Activated CD4-positive, alpha-beta T cell treated with anti-CD3 and anti-CD28 coated beads, Interleukin-2, Interleukin-6, amounts not matched to agents 100 ng/mL and 50 ng/mL, durations not matched to agents 16 hours and 8 hours (primary cell): ENCODE results near the gene UBE2J1.

ENCODE experiments used
- DNase-seq: peaks from one replicate; pipeline ENCODE4 v3.0.0-alpha.2; 2020

UBE2J1 gene

DNA sequence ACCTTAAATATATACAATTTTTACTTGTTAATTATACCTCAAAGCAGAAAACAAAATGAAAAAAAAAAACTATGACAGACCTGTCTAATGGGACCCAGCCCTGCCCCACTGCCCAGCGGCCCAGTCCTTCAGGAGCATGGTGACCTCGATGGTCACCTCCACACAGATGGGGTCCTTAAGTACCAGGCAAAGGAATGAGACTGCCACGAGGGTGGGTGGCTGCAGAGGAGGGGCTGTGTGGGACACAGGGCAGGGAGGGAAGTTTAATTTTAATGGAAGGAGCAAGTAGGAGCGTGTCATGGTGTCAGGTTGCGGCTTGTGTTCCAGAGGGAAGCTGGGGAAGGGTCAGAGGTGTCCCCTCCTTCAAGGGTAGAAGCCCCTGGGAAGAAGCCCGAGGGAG, 66.0 kb downstream of the UBE2J1 start:
- DNase-seq: no peak

DNA sequence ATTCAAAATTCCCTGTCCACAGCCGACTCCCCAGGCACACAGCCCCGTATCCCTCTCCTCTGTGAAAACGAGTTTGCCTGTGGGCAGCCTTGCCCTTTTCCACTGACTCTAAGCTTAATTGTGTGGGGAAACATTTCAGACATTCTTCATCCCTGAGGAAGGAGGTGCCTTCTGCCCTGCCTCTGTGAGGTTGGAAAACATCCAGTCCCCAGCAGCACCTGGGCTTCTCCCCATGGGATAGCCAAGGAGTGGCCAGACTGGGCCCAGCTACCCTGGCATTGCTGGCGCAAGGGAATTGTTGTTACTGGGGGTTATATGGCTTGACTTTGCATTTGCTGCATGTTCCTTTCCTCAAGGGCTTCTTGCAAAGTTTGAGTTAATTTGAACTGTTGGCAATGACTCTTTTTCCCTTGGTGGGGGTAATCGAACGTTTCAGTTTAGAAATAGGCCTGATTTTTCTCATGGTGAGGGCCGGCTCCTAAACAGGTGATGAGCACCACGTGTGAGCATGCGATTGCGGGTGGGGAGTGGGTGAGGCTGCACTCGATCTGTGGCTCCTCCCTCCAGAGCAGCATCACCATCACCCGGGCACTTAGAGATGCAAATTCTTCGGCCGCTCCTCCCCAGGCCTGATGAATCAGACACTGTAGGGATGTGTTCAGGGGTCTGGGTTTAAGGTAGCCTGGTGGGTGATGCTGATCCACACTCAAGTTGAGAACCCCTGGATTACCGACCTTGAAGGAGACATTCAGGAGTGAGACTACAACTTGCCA, 67.4 kb downstream of the UBE2J1 start:
- no peak for DNase-seq

DNA sequence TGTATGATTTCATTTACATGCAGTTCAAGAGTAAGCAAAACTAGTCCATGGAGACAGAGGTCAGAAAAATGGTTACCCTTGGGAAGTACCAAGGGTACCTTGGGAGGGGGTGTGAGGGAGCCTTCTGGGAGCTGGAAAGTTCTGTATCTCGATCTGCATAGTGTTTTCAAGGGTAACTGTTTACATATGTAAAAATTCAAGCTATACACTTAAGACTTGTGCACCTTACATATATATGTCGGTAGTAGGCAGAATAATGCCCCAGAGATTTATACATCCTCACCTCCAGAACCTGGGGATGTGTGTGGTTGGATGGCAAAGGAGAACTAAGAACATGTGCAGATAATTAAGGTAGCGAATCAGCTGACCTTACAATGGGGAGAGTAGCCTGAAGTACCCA, 68.4 kb downstream of the UBE2J1 start:
- no peak for DNase-seq

DNA sequence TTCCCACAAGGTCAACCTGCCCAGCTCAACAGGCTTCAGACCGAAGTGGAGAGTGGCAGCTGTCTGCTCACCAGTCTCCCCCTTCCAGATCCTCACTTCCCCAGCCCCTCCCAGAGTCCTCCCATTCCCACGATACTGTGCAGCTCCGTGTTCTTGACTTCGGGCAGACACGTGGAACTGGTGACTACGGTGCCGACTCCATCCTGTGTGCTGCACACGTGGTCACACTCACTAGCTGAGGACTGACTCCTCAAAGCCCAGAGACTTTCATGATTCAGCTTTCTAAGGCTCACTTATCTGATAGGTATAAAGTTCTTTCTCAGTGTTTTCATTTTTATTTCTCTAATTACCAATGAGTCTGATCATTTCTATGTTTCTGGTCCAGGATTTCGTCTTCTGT, 69.8 kb downstream of the UBE2J1 start:
- DNase-seq: no peak

DNA sequence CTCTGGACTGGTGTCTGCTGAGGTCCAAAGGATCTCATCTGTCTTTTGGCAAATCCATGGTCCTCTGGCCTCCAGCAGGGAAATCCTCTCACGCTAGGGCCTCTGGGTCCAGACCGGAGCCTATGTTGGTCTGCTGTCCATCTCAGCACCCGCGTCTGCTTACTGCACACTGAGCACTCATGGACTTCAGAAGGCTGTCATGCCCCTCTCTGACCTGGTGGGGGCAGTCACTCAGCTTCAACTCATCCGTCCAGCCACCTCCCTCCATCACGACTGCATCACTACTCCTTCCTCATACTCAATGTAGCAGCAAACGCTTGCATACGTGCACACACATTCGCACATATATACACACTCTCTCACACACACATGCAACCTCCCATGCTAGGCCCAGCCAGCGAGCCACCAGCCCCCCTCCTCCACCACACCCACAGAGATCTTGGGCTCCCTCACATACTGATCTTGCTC, 70.7 kb downstream of the UBE2J1 start:
- DNase-seq: peak; percentile 54

DNA sequence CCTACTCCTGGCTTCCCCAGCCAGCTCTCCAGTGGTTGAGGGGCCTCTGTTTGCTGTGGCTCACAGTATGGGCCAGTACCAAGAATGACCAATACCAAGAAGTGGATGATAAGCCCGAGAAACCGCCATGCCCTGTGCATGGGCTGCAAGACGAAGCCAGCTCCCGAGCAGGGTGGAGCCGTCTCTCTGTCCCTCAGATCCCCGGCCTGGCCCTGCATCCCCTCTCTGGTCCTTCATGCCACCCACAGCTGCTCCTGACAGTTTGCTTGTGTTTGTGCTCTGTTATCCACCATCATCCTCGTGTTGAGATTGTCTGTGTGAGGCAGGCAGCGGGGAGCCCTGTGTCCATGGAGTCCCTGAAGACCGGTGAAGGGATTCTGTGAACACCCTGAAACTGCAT, 73.6 kb downstream of the UBE2J1 start:
- DNase-seq: no peak
